T-helper 17 cell (primary cell): ENCODE data around the gene GPR37. TPM values are rescaled to one million over a fixed set of nuclear protein-coding genes. Genes with fewer than 3 reads are reported as not detected.

Experiments
- ATAC-seq: fragments of 150-1000 bp; cut with Tn5 transposase; 2 replicates; pipeline ENCODE4 v1.10.0; 2021; ENCODE audit warnings: mild to moderate bottlenecking, moderate library complexity
- DNase-seq, 3 donors: peaks; one replicate each; pipeline versions ENCODE4 v3.0.0 to v3.0.0-alpha.2; 2020 to 2021
- H3K9me3 ChIP-seq: one replicate; pipeline ENCODE4 v1.7.0; 2013; ENCODE audit warnings: low read length, mild to moderate bottlenecking; ENCODE audit not compliant: control insufficient read depth, poor library complexity, severe bottlenecking
- H3K27ac Mint-ChIP-seq: one replicate; pipeline ENCODE4 v1.8.0; 2022; ENCODE audit warnings: mild to moderate bottlenecking, moderate library complexity, mixed read lengths
- H3K27me3 Mint-ChIP-seq: one replicate; pipeline ENCODE4 v1.8.0; 2022; ENCODE audit warnings: mixed read lengths
- H3K36me3 Mint-ChIP-seq: one replicate; pipeline ENCODE4 v1.8.0; 2022; ENCODE audit warnings: low read depth, mixed read lengths
- H3K4me1 Mint-ChIP-seq: one replicate; pipeline ENCODE4 v1.8.0; 2022; ENCODE audit warnings: mild to moderate bottlenecking, mixed read lengths
- H3K4me3 Mint-ChIP-seq: one replicate; pipeline ENCODE4 v1.8.0; 2022; ENCODE audit warnings: mild to moderate bottlenecking, moderate library complexity, mixed read lengths
- total RNA-seq, 4 donors: library from RNA in 2 of 4; stranded (reverse) in 2 of 4; gene quantifications; one replicate each; pipeline ENCODE4 v1.2.3 and lab custom pipeline; 2022 to 2026

Gene GPR37
- total RNA-seq, 2 donors from 2014 or later = not detected

- Mint-ChIP-seq H3K4me3 (no peak overlapping the region), H3K4me1 (no peaks in the 10 kb centered on the region), H3K36me3 (no peaks in the 10 kb centered on the region), H3K27me3 (peaks cover 51% of the 10 kb centered on the region), H3K27ac (no peak overlapping the region)
- DNase-seq (no peak), ATAC-seq (no peak)
- H3K9me3 ChIP-seq = no peaks in the 10 kb centered on the region
These were observed 8.3 kb upstream of the GPR37 start for GRCh38 chr7:124773938-124774337.

GRCh38 chr7:124773339-124773738 lies 7.7 kb upstream of the GPR37 start:
- no peak overlapping the region for H3K4me3 Mint-ChIP-seq
- H3K9me3 ChIP-seq = no peaks in the 10 kb centered on the region
- no peak overlapping the region for H3K27ac Mint-ChIP-seq
- ATAC-seq = no peak
- DNase-seq = no peak
- no peaks in the 10 kb centered on the region for H3K36me3 Mint-ChIP-seq
- H3K4me1 Mint-ChIP-seq = no peaks in the 10 kb centered on the region
- H3K27me3 Mint-ChIP-seq = peaks cover 46% of the 10 kb centered on the region

- Mint-ChIP-seq H3K27me3 (peaks cover 65% of the 10 kb centered on the region), H3K36me3 (no peaks in the 10 kb centered on the region), H3K27ac (no peak overlapping the region), H3K4me3 (no peak overlapping the region), H3K4me1 (peaks cover 10% of the 10 kb centered on the region)
- DNase-seq = no peak
- ATAC-seq = no peak
- no peaks in the 10 kb centered on the region for H3K9me3 ChIP-seq
These were observed 3.5 kb upstream of the GPR37 start for GRCh38 chr7:124769136-124769535.

GRCh38 chr7:124768525-124768924 lies 2.9 kb upstream of the GPR37 start:
- Mint-ChIP-seq H3K27me3 (peaks cover 65% of the 10 kb centered on the region), H3K4me1 (peaks cover 15% of the 10 kb centered on the region), H3K27ac (no peak overlapping the region), H3K4me3 (no peak overlapping the region), H3K36me3 (no peaks in the 10 kb centered on the region)
- H3K9me3 ChIP-seq = no peaks in the 10 kb centered on the region
- ATAC-seq = no peak
- no peak for DNase-seq

- Mint-ChIP-seq H3K27ac (no peak overlapping the region), H3K36me3 (peaks cover 4% of the 10 kb centered on the region), H3K4me3 (peak overlapping the region; percentile 89), H3K27me3 (peaks cover 49% of the 10 kb centered on the region), H3K4me1 (peaks cover 16% of the 10 kb centered on the region)
- H3K9me3 ChIP-seq = no peaks in the 10 kb centered on the region
- ATAC-seq (peak; percentile 72), DNase-seq (no peak)
These were observed 668 bp downstream of the GPR37 start for GRCh38 chr7:124764847-124765400.

- H3K27ac Mint-ChIP-seq = no peak overlapping the region
- DNase-seq (no peak), ATAC-seq (no peak)
- peak overlapping the region; percentile 89 for H3K4me3 Mint-ChIP-seq
- H3K4me1 Mint-ChIP-seq = peaks cover 16% of the 10 kb centered on the region
- no peaks in the 10 kb centered on the region for H3K9me3 ChIP-seq
- H3K36me3 Mint-ChIP-seq = peaks cover 4% of the 10 kb centered on the region
- peaks cover 55% of the 10 kb centered on the region for H3K27me3 Mint-ChIP-seq
These were observed 1.3 kb downstream of the GPR37 start for GRCh38 chr7:124764051-124764846.

- Mint-ChIP-seq H3K36me3 (peaks cover 4% of the 10 kb centered on the region), H3K4me3 (no peak overlapping the region), H3K27me3 (peaks cover 51% of the 10 kb centered on the region)
These were observed 2.9 kb downstream of the GPR37 start for GRCh38 chr7:124762611-124763143.

GRCh38 chr7:124761164-124761715 lies 4.4 kb downstream of the GPR37 start:
- Mint-ChIP-seq H3K4me1 (peaks cover 16% of the 10 kb centered on the region), H3K36me3 (peaks cover 4% of the 10 kb centered on the region), H3K4me3 (no peak overlapping the region), H3K27ac (no peak overlapping the region), H3K27me3 (peaks cover 47% of the 10 kb centered on the region)
- ATAC-seq (no peak), DNase-seq (no peak)
- H3K9me3 ChIP-seq = no peaks in the 10 kb centered on the region

More at GRCh38 chr7:124762611-124763143, 2.9 kb downstream of the GPR37 start:
- Mint-ChIP-seq H3K27ac (no peak overlapping the region), H3K4me1 (peaks cover 16% of the 10 kb centered on the region)
- DNase-seq (no peak), ATAC-seq (no peak)
- no peaks in the 10 kb centered on the region for H3K9me3 ChIP-seq

GRCh38 chr7:124758327-124758726 lies 7.3 kb downstream of the GPR37 start:
- Mint-ChIP-seq H3K36me3 (peaks cover 3% of the 10 kb centered on the region), H3K4me3 (no peak overlapping the region), H3K4me1 (no peaks in the 10 kb centered on the region), H3K27ac (no peak overlapping the region), H3K27me3 (peaks cover 42% of the 10 kb centered on the region)
- H3K9me3 ChIP-seq = no peaks in the 10 kb centered on the region
- no peak for DNase-seq
- no peak for ATAC-seq

GRCh38 chr7:124754576-124755268 lies 10.9 kb downstream of the GPR37 start:
- no peaks in the 10 kb centered on the region for H3K9me3 ChIP-seq
- Mint-ChIP-seq H3K4me1 (no peaks in the 10 kb centered on the region), H3K36me3 (no peaks in the 10 kb centered on the region), H3K4me3 (no peak overlapping the region), H3K27ac (no peak overlapping the region), H3K27me3 (peaks cover 46% of the 10 kb centered on the region)
- DNase-seq (no peak), ATAC-seq (no peak)

- no peak for DNase-seq
- Mint-ChIP-seq H3K27me3 (peaks cover 49% of the 10 kb centered on the region), H3K4me3 (no peak overlapping the region), H3K36me3 (no peaks in the 10 kb centered on the region), H3K4me1 (no peaks in the 10 kb centered on the region), H3K27ac (no peak overlapping the region)
- ATAC-seq = no peak
- no peaks in the 10 kb centered on the region for H3K9me3 ChIP-seq
These were observed 13.3 kb downstream of the GPR37 start for GRCh38 chr7:124752310-124752709.

GRCh38 chr7:124751027-124751426 lies 14.6 kb downstream of the GPR37 start:
- Mint-ChIP-seq H3K27me3 (peaks cover 52% of the 10 kb centered on the region), H3K27ac (no peak overlapping the region)
- DNase-seq = no peak

GRCh38 chr7:124747072-124747471 lies 18.5 kb downstream of the GPR37 start:
- H3K27me3 Mint-ChIP-seq = peaks cover 41% of the 10 kb centered on the region
- H3K4me1 Mint-ChIP-seq = peaks cover 2% of the 10 kb centered on the region
- no peaks in the 10 kb centered on the region for H3K36me3 Mint-ChIP-seq
- no peak for ATAC-seq
- DNase-seq = no peak
- no peak overlapping the region for H3K27ac Mint-ChIP-seq
- no peaks in the 10 kb centered on the region for H3K9me3 ChIP-seq
- H3K4me3 Mint-ChIP-seq = no peak overlapping the region

More at GRCh38 chr7:124751027-124751426, 14.6 kb downstream of the GPR37 start:
- H3K9me3 ChIP-seq = no peaks in the 10 kb centered on the region
- no peaks in the 10 kb centered on the region for H3K4me1 Mint-ChIP-seq
- no peak overlapping the region for H3K4me3 Mint-ChIP-seq
- H3K36me3 Mint-ChIP-seq = no peaks in the 10 kb centered on the region
- ATAC-seq = no peak
